NCI-H345 treated with DMSO at 0.1 percent for 48 hours (cell line): Measurements from ENCODE around the gene FAM131B.
"Not testable (repeated sequence)": the region's sequence is repeated elsewhere in the genome, so short reads cannot be mapped to it uniquely, and the experiment has no call there.

Experiments used
- DNase-seq: peaks from one replicate; lab custom pipeline; 2025; ENCODE audit not compliant: unreplicated experiment; lab: John Stamatoyannopoulos, UW

FAM131B gene

DNA sequence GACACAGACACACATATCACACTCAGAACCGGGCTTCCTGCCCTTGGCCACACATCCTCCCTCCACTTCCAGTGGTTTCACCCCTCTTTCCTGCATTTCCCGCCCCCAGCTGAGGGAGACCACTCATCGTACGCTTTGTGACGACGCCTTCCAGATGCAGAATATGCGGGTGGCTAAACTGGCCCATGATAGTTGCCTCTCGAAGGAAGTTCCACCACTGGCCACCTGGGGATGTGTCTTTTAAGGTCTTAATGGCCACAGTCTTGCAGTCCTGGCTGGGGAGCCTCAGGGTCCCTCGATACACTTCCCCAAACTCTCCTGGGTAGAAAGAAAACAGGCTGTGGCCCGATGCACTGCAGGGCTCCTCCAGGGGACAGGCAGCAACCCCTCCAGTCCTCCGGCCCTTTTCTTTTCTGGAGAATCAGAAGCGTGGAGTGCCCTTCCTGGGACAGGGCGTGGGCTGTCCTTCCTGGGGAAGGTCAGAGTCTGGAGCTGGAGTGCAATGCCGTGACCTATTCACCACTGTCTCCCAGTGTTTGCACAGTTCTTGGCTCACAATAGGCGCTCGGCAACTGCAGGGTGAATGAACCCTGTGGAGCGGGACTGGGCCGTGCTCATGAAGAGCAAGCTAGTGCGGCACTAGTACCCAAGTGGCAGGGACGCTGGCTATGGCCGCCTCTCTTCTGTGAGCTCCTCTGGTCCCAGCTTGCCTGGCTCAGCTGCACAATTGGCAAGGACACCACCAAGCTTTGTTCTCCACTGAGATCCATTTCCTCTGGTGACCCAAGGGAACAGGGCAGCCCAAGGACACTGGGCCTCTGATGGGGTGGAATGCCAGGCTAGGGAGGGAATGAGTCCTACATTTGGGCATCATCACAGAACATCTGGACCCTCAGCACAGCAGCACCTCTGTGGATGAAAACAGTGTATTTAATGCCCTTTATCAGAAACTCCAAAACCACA lies 33.0 kb upstream of the FAM131B start:
- DNase-seq, result no peak

DNA sequence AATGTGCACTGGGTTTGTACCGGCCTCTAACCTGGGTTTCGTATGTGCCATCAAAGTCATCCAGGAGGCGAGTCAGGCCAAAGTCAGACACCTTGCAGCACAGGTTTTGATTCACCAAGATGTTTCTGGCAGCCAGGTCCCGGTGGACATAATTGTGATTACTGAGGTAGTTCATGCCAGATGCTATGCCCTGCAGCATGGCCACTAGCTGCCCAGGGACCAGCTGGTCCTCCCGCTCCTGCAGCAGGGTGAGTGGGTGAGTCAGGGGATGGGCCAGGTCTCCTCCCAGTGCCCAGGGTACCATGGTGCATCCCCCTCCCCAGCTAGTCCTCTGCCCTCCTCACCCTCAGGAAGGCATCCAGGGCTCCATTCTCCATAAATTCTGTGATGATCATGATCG lies 32.3 kb upstream of the FAM131B start:
- DNase-seq, result no peak

DNA sequence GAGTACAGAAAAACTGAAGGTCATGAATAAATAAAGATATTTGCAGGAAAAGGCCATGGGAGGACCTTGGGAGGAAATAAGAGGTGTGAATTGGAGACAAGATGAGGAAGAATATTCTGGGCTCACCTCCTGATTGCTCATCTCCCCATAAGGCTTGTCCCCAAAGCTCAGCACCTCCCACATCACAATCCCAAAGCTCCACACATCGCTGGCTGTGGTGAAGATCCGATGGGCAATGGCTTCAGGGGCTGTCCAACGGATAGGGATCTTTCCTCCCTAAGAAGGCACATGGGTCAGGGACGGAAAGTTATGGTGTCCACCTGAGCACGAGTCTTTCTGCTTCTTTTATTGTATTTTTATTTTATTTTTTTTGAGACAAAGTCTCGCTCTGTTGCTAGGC lies 31.6 kb upstream of the FAM131B start:
- DNase-seq, result no peak

DNA sequence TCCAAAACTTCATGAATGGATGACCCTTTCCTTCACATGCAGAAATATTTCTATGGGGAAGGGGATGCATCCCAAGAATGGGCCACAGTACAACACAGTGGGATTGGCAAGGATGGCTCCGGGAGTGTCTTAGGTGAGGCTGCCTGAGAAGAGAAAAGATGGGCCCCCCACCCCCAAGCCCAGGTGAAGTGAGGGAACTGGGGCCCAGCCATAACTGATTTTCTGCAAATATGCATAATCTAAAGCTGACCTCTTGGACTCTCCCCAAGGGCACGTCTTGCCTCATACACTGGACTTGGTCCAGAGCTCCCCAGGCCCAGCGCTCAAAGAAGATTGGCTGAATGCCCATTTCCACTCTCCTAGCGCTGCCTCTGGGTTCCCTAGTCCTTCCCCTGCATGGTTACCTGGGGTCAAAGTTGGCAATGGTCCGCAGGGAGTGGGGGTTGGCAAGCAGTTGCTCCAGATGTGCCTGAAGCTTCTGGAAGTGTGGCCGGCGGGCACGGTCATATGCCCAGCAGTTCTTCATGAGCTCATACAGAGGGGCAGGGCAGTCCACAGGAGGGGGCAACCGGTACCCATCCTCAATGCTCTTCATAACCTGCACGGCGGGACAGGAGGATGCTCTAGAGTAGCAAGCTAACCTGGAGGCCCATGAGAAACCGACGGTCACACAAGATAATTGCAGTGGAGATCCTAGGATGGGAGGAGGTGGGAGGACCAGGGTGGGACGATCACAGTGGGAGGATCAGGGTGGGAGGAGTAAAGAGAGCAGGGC lies 30.9 kb upstream of the FAM131B start:
- no peak for DNase-seq

DNA sequence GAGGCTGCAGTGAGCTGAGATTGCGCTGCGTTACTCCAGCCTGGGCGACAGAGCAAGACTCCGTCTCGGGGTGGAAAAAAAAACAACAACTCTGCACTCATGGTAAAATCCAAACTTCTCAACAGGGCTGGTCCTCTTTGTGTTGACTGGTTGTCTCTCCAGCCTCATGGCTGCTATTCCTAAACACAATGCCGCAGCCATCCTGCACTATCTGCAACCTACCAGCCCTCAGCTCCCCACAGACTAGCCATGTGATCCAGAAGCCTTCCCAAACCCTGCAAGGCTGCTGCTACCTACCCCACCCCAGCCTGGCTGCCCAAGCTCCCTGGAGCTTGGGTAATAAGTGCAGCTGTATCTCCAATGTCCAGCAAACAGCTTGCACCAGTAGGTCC lies 30.4 kb upstream of the FAM131B start:
- DNase-seq, result no peak

DNA sequence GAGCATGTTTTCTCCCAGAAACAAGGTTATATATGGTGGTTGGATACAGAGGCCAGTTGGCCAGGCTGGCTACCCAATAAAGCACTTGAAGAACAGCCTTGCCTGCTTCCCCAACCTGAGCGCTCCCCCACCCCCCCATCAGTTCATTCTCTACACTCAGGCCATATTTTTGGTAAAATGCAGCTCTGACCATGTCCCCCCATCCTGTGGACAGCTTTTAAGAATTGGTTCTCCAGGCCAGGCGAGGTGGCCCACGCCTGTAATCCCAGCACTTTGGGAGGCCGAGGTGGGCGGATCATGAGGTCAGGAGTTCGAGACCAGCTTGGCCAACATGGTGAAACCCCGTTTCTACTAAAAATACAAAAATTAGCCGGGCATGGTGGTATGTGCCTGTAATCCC lies 29.9 kb upstream of the FAM131B start:
- not testable (repeated sequence) for DNase-seq

DNA sequence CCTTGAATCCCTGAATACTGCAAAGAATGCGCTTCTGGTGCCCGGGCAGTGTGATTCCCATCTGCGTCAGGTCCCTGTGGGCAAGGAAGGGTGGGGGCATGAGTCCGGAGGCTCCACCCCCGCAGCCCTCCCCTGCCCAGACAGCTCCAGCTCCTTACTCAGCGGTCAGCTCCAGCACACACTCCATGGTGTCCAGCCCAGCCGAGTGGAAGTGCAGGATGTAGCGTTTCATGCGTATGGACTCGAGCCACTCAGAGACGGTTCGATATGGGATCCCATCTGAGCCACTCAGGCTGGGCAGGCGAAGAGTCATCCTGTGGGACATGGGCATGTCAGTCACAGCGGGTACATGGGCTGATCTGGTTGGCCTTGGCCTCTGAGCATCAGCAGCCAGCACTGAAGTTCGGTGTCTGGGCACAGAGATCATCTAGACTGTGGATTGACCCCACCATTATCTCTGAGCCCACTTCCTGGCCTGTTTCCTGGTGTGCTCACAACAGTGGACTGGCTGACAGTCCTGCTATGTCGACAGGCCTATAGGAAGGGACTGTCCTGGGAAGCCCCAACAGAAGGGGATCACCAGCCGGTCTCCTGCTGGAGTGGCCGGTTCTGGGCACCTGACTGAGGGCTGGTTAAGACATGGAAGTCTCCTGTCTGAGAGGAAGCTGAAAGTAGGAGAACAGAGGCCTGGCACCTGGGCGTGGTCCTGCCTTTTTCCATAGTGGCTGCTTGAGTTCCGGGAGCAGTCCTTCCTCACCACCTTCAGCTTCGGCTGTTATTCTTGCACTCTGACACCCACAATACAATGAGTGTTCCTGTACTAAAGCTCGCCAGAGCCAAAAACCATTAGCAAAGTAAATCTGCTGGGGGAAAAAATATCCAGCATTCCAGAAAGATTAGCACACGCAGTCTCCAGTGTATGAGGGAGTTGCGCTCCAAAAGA lies 29.2 kb upstream of the FAM131B start:
- DNase-seq, result no peak

DNA sequence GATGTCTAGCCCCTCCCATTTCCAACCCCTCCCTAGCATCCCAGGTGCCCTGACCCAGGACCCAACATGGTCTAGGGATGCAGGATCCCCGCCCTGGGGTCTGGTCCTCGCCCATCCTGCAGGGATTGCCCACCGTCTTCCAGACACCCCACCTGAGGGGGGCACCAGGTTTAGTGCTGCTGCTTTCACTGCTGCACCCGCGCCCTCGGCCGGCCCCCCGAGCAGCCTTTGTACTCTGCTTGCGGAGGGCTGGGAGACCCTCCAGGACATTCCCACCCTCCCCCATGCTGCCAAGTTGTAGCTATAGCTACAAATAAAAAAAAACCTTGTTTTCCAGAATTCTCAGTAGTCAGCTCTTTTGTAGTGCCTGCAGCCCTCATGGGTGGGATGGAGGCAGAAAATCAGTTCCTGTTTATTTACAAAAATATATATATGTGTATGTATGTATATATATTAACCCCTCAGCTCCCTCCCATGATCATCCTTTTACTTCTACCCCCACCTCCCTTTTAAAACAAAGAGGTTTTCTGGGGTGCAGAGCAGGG lies 28.3 kb upstream of the FAM131B start:
- no peak for DNase-seq

DNA sequence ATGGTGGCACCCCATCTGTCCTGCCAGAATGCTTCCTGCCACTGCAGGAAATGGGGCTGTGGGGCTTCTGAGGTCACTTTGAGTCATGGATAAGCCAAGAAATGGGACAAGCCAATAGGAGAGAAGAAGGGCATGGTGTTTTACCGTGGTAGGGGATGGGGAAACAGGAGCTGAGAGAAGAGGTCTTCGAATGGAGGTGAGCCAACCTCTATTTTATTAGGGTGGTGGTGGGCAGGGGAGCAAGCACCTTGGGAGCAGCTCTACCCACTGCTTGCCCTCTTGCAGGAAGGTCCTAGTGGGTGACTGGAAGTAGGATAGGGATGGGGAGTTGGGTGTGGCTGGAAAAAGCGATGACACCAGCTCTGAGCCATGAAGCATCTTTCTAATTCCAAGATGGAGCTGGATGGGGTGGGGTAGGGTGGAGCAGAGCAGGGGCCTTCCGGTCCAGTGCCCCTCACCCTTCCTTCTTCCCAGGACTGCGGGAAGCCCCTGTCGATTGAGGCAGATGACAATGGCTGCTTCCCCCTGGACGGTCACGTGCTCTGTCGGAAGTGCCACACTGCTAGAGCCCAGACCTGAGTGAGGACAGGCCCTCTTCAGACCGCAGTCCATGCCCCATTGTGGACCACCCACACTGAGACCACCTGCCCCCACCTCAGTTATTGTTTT lies 27.7 kb upstream of the FAM131B start:
- DNase-seq, result no peak

DNA sequence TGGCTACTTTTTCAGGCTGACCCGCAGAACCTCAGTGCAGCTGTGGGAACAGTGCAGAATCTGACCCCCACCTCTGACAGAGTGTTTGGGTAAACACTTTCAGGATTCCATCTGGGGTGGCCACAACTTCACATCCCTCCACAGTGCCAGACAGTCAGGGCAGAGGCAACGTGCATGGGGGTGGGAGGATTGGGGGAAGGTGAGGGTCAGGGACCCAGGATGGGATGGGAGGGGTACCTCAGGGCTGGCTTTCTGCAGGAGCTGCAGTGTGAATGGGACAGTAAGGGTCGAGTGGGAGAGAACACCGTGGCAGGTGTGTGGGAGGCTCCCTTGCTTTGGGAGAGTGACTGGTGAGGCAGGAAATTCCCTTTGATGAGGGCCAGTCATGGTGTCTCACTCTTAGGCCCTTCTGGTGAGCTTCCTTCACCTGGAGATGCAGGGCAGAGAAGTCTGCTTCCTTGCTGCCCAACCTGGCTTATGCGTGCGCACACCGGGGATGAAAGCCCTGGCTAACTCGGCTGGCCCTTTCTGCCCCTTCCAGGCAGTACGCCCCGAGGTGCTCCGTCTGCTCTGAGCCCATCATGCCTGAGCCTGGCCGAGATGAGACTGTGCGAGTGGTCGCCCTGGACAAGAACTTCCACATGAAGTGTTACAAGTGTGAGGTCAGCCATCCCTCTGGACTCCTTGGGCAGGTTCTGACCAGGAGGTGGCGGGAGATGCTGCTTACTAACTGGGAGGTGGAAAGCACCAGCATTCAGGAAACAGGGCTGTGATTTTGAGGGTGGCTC lies 27.0 kb upstream of the FAM131B start:
- DNase-seq, result no peak

DNA sequence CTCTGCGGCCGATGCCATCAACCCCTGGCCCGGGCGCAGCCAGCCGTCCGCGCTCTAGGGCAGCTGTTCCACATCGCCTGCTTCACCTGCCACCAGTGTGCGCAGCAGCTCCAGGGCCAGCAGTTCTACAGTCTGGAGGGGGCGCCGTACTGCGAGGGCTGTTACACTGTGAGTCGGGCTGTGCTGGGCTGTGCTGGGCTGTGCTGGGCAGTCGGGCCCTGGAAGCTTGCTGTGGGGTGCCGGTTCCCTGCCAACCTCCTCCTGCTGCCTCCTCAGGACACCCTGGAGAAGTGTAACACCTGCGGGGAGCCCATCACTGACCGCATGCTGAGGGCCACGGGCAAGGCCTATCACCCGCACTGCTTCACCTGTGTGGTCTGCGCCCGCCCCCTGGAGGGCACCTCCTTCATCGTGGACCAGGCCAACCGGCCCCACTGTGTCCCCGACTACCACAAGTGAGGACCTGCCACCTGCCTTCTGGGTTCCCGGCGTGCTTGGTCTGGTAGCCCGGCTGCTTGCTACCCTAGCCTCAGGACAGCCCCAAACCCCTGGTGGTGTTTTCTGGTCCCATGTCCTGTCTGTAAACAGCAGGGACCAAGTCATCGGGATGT lies 26.1 kb upstream of the FAM131B start:
- DNase-seq, result no peak

DNA sequence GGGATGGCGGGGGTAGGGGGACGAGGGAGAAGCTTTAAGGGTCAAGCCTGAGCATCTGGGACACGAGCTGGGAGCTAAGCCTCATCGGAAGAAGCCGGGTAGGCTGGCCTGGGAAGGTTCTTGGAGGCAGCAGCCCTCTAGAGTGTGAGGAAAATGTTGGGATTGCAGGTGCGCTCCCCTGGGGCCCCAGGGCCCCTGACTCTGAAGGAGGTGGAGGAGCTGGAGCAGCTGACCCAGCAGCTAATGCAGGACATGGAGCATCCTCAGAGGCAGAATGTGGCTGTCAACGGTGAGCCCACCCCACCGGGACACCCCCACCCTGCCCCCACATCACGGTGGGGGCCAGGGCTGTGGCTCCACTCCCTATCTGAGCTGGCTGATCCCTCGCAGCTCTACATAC lies 25.5 kb upstream of the FAM131B start:
- no peak for DNase-seq

DNA sequence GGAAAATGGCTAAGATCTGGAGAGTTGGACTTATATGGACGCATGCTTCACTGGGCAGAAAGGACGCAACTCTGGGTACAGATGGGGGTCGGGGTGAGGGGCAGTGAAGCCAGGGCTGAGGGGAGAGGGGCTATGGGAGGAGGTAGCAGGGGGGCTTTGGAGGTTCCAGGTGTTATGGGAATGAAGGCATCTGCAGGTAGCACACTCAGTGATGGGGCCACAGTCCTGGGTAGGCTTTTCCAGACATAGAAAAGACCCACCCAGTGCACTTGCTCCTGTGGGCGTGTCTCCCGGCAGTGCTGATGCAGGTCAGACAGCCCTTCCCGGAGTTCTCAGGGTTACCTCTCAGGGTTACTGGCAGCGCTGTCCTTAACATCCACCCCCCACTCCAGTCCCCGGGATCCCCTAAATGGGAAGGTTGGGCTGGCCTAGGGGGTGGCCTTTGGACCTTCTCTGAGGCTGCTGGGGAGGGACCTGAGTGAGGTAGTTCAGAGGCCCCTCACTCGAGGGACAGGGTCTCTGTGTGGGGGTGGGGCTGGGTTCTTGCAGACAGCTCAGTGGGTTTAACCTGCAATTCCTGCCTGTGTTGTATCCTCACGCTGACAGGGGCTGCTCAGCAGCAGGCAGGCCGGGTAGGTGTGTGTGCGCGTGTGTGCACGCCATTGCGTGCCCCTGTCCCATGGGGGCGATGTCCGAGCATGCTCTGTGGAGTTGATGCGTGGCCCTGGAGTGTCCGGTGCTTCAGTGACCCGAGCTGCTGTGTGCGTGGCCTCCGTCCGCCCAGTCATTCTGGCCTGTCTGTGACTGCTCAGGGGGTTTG lies 24.9 kb upstream of the FAM131B start:
- DNase-seq, result no peak

DNA sequence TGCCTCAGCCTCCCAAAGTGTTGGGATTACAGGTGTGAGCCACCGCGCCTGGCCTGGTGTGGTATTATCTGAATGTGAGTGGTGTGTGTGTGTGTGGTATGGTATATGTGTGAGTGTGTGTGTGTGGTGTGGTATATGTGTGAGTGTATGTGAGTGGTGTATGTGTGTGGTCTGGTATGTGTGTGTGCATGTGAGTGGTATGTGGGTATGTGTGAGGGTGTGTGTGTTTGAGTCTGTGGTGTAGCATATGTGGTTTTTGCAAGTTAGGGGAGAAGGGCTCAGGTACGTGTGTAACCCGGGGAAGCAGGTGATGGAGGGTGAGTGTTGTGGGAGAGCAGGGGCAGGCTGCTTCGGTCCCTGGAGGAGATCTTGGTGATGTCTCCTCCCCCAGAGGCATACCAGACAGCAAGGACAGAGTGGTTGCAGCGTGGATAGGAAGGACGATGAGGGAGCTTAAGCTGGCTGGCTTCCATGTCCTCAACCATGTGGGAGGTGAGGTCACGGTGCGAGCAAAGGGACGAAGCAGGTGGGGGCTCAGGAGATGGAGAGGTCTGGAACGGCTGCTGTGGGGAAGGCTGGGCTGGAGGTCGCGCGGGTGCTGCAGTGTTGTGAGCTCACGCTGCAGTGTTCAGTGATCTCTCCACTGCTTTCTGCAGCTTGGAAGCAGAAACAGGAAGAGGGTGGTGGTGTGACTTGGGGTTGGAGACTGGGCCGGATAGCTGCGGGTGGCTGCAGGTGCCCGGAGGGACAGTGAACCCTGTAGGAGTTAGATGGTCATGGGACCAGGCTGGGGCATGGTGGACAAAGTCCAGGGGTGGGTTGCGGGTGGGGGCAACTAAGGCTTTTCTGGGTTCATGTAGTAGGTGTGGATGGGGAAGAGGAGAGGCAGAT lies 23.6 kb upstream of the FAM131B start:
- DNase-seq, result no peak

DNA sequence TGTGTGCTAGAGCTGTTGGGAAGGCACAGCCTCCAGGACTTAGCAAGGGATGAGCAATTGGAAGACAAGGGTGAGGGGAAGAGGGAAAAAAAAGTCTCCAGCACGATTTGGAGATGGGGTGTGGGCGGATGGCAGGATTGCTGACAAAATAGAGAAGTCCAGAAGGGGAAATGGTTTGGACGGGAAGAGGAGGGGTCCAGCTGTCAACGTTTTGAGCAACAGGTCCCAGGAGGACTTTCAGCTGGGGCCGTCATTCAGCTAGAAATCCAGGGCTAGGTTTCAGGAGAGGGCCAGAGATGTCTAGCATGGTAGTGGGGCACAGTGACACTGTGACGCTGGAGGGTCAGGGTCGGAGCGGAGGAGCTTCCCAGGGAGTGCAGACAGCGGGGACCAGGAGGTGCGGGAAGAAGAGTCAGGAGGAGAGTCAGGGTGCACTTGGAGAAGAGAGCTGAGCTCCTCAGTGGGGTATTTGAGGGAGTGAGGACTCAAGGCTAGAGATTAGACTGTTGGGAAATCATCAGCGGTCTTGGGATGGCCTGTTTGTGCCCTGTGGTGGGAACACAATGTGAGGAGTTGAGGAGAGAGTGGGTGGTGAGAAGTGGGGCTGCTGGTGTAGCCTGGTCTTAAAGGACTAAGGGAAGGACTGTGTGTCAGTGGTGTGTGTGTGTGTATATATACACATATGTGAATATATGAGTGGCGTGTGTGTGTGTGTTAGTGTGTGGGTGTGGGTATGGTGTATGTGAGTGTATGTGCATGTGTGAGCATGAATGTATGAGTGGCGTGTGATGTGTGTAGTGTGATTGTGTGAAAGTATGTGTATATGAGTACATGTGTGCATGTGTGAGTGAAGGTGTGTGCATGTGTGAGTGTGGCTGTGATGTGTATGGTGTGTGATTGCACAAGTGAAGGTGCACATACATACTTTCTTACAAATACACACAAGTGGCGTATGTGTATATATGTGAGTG lies 22.4 kb upstream of the FAM131B start:
- DNase-seq, result no peak

DNA sequence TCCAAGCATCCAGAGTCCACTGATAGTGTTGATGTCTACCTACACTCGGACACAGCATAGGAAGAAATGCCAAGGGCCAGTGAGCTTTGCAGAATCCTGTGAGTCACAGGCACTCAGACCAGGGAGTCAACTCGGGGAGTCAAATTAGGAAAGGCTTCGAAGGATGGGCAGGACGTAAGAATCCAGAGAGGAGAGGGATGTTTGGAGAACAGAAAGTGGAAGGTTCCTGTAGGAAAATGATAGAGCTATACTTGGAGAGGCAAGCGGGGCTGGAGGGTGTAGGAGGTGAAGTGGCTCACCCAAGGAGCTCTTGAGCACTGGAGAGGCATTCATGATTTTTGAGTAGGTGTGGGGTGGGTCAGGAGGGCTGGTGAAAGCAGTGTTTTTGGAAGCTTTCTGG lies 21.6 kb upstream of the FAM131B start:
- DNase-seq, result no peak
